NOMO-1 (cell line): ENCODE results near the gene ITPK1.

ENCODE experiments used
- DNase-seq, 2 experiments: peaks; one replicate each; lab custom pipeline; 2025; ENCODE audit not compliant: unreplicated experiment in 2 of 2; lab: John Stamatoyannopoulos, UW

The ITPK1 gene

DNA sequence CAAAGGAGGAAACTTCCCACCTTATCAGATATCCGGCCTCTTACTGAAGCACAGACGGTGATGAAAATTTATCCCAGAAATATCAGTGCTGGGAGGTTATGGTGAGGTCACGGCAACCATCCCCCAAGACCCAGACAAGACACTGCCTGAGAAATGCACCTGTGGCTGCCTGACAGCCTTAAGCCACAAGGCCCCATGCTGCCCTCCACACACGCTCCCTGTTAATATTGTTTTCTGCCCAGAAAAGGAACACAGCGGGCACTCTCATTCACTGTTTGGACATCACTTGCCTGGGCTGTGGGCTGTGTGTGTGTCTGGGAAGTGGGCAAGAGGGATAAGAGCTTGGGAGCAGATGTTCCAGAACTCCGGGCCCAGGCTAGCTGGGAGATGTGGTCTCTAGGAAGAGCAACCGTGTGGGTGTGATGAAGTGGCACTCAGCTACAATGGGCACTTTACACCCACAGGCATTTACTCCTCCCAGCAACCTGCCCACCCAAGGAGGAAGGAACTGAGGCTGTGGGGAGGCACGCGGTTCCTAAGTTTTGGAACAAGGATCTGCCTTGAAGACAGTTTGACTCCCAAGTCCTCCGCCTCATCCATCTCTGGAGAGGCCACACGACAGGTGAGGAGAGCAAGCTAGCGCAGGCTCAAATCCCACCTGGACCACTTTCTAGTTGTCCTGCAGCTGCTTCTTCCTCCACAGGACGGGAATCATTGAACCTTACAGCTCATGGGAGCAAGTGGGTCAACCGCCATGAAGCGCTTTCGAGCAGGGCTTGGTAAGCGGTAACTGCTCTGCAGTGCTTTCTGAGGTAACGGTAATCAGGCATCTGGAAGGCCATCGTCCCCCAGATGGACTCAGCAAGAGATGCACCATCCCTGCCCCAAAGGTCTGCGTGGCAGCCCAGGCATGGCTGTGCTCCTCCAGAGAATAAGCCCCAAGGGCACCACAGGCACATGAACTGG is 101.4 kb downstream of the ITPK1 start:
- DNase-seq: no peak

DNA sequence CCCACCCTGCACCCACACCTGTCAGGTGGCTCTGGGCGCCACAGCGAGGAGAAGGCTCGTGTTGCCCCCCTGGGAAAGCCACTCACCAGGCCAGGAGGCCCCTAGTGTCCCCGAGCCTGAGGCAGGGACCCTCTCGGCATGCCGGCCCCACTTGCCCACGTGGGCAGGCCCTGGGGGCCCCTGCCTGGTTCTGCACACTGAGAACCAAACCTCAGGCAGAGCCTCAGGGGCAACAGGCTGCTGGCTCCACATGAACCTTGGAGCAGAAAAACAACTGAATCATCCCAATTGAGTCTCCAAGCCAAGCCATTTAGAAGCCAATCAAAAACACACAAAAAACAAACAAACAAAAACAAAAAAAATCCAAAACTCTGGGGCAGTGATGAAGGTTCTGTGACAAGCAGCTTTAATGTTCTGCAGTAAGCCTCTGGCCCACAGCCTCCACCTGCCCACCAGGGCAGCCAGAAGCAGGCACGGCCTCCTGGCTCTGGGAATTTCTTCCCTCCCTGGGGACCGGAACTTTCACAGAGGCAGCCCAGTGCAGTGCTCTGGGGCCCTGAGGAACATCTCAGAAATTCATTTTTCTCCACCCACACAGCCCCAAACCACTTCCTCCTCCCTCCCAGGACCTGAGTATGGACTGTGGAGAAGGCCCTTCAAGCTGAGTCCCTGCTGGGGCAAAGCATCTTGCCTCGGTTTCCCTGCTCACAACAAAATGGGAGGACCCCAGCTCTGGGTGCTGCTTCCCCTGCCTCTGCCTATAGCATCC is 102.6 kb downstream of the ITPK1 start:
- DNase-seq: peak in 1 of 2 experiments; percentile 9

GRCh38 chr14:93012506-93012905 is 103.2 kb downstream of the ITPK1 start:
- no peak for DNase-seq

DNA sequence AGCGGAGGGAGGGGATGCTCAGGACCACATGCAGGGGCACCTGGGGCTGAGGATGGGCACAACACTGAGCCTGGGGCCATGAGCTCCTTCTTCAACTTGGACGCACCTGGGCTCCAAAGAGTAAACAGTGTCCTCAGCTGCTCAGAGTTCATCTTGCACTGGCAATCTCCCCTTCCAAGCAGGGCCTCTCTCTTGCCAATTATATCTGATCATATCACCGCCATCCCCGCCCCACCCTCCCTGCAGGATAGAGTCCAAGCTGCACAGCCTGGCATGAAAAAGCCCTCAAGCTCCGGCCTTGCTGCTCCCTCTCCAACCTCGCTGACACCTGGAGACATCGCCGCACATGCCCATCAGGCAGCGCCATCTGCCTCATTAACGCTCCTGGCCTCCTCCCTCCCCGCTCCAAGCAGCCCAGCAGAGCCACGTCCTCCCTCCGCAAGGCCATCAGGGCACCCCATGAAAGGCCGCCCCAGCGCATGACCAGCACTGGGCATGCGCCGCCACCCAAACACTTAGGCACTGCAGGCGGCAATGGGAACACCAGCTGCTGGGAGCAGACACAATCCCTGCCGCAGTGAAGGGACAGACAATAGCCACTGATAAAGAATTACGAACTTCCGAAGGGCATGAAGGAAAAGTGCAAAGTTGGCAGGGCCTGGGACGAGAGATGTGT is 103.9 kb downstream of the ITPK1 start:
- DNase-seq: no peak

DNA sequence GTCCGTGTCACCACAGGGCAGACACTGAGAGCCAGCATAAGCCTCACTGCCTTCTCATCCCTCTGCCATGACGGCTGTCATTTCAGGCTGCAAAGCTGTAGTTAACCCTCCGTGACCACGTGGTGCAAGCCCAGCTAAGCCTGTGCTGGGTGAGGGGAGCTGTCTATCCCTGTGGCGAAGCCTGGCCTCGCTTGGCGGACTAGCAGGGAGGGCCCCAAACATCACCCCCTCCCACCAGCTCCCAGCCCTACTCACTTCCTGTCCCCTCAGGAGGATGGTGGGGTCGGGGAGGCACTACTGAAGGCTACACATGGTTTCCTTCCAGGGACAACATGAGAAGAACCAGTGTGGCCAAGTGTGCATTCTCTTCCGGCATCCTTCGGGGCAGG is 104.6 kb downstream of the ITPK1 start:
- DNase-seq: no peak

DNA sequence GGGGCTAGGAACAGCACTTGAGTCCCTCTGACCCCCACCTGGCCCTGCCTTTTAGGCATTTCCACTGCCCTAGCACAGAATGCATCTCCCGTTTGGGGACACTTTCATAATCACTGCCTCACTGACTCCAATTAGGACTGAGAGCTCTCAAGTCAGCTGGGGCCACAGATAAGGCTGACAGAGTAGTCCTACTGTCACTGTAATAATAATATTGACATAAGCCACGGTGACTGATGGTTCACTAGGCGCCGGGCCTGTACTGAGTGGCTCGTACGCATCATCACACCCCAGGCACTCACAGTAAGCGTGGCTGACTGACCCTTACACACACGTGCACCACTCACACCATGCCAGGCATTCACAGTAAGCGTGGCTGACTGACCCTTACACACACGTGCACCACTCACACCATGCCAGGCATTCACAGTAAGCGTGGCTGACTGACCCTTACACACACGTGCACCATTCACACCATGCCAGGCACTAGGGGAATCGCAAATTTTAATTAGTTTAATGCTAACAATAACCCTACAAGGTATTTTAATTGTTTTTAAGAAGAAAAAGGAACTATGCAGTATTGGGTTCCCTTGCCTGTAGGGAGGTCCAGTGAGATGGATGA is 105.1 kb downstream of the ITPK1 start:
- DNase-seq: no peak

DNA sequence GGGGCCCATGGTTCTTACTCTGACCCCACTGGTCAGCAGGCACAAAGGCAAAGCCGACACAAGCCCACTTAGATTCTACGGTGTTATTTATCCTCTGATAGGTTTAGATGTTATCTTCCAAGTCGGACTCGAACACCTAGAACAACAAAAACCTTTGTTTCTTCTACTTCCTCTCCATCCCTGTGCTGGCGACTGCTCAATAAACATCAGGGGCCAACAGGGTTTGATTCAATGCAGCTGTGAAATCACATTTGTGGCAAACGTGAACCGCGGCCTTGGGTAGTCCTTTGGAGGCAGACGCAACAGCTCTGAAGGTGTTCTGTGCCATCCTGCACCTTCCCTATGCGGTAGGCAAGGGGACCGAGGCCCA is 105.6 kb downstream of the ITPK1 start:
- no peak for DNase-seq

DNA sequence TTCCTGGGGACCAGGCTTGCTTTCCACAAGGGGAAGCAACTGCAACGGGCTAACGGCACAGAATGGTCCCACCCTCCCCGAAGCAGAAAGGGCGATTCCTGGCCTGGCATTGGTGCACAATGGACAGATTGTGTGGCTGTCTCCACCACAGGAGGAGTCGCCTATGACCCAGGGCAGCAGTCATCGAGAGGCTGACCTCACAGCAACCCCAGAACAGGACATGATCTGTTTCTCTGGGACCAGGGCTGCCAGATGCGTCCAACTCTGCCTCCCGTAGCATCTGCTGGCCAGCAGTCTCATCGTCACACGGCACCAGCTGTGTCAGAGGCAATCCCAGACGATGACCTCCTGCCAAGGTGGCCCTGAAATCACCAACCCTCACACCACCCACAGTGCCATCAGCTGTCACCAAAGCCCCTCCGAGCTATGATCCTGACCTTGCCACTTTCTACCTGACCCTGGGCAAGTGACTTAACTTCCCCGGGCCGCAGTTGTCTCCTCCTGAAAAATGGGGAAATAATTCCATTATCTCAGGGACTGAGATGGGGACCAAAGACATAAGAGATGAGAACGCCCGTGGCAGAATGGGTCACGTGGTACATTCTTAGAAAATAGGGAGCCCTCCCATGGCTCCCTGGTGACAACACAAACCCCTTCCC is 106.1 kb downstream of the ITPK1 start:
- no peak for DNase-seq

DNA sequence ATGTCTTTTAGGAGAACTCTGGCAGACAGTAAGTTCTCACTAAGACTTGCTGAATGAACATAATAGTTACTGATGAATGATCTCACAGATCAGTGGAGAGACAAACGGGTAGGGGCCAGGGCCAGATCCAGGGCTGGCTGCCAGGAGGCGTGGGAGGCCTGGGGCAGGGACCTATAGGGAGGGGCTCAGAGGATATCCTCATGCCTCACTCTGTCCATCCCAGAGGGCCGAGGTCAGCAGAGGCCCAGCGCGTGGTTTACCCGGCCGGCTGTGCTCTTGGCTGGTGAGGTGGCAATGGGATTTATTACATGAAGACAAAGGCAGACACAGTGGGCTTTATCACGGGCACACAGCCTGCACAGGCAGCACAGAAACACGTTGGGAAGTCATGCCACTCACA is 107.3 kb downstream of the ITPK1 start:
- DNase-seq: no peak

DNA sequence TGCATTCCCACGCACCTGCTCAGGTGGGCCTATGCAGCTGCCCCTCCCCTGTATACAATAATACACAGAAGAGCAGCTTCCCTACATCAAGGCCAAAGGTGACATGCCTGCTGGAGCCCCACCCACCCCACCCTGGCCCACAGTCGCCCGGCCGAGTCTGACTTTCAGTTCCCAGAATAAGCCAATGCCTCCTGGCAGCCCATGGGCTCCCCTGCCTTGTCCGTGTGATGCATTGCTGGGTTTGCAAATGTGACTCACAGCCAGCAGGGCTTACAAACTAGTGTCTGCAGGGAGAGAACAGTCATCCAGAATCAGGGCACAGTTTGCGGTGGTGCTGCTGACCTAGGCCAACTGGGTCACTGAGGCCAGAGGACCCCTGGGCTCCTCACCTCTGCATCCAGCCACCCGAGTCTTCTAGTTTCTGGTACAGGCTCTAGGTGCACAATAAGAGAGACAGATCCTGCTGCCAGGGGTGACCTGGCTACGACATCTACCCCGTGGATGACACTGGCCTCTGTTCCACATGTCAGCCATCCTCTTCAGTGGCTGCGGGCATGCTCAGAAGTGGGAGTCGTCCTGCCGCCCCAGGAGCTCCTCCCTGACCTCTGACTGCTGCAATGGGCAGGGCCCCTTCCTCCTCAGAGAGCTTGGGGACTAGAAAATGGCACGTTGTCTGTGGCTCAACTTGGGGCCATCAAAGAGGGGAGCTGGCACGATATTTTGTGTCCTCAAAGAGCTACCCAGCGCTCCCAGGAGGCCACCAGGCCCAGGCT is 108.3 kb downstream of the ITPK1 start:
- DNase-seq: peak; percentile 78 to 86

- no peak for DNase-seq
Observed at GRCh38 chr14:93006567-93007051, 109.1 kb downstream of the ITPK1 start.

- no peak for DNase-seq
Observed at GRCh38 chr14:93005838-93006237, 109.9 kb downstream of the ITPK1 start.

- DNase-seq: no peak
Observed at GRCh38 chr14:93005135-93005813, 110.5 kb downstream of the ITPK1 start.

DNA sequence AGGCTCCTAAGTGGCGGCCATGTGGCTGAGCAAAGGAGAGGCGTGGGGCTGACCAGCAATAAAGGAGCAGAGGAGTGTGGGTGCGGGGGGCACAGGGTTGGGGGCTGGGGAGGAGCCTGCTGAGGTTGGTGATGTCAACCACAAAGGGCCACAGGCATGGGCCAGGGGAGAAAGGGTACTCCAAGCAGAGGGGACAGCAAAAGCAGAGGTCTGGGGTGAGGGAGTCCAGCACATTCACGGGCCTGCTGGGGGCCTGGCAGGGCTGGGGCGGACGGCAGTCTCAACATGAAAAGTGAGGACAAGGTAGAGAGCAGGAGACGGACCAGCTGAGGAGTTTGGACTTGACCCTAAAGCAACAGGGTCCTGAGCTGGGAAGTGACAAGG is 111.0 kb downstream of the ITPK1 start:
- no peak for DNase-seq

GRCh38 chr14:93003945-93004698 is 111.6 kb downstream of the ITPK1 start:
- no peak for DNase-seq

DNA sequence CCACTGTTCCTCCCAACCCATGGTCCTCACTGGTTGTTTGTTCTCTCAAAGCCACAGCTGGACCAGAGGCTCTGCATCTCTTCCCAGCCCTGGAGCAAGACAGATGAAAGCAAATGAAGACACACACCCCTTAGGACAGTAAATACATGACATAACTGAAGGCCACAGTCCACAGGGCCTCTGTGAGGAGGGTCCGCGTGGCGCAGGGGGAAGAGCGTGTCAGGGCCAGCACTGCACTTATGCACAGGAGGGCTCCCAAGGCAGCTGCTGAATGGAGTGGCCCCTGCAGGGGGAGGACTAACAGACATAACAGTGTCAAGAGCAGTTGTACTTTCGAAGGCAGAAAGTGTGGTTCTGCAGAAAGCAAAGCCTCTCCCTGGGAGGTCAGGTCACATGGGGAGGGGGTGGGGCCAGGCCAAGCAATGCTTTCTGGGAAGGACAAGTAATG is 112.8 kb downstream of the ITPK1 start:
- no peak for DNase-seq

DNA sequence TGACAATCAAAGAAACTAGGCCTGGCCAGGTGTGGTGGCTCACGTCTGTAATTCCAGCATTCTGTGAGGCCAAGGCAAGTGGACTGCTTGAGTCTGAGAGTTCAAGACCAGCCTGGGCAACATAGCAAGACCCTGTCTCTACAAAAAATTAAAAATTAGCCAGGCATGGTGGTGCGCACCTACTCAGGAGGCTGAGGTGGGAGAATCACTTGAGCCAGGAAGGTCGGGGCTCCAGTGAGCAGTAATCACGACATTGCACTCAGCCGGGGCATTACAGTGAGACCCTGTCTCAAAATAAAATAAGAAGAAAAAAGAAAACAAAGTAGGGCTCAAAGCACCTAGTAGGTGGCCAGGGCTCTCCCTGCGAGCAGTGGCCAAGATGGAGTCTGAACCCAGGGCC is 113.7 kb downstream of the ITPK1 start:
- DNase-seq: no peak

DNA sequence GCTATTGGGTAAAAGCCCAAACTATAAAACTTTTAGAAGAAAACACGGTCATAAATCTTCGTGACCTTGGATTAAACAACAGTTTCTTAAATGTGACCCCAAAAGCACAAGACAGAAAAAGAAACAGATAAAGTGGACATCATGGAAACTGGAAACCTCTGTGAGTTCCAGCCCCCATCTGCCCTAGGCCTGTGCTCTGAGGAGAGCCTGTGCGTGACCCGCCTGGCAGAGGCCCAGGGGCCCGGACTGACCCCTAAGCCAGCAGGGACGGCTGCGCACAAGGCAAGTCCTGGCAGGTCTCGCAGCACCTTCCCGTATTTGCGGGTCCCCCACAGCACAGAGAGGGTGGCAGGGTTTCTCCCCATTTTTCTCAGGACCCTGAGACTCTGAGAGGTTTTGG is 116.8 kb downstream of the ITPK1 start:
- DNase-seq: no peak
